GM23248 (cell line): ENCODE results near the gene RRP8. TPM values are rescaled to one million over a fixed set of nuclear protein-coding genes. Genes with fewer than 3 reads are reported as not detected.

ENCODE experiments used
- DNase-seq: peaks from one replicate; pipeline ENCODE4 v3.0.0-alpha.2; 2015
- H2AFZ ChIP-seq: fragments of 200-600 bp; sonication (generic); 2 replicates; pipeline ENCODE4 v1.6.1; 2016; ENCODE audit warnings: antibody characterized with exemption
- H3F3A ChIP-seq: fragments of 200-600 bp; sonication (generic); 2 replicates; pipeline ENCODE4 v1.6.1; 2016; ENCODE audit warnings: mild to moderate bottlenecking, antibody characterized with exemption, mixed run types; ENCODE audit not compliant: insufficient read depth
- H3K27ac ChIP-seq: fragments of 200-600 bp; sonication (generic); 2 replicates; pipeline ENCODE4 v1.5.1; 2016; ENCODE audit warnings: mild to moderate bottlenecking
- H3K27me3 ChIP-seq: fragments of 200-600 bp; sonication (generic); replicated peaks from 2 replicates; pipeline ENCODE4 v1.6.1; 2016; ENCODE audit warnings: mild to moderate bottlenecking; ENCODE audit not compliant: insufficient read depth
- H3K36me3 ChIP-seq: fragments of 200-600 bp; sonication (generic); 2 replicates; pipeline ENCODE4 v1.6.1; 2016; ENCODE audit warnings: low read depth, mild to moderate bottlenecking
- H3K4me1 ChIP-seq: fragments of 200-600 bp; sonication (generic); 2 replicates; pipeline ENCODE4 v1.6.1; 2016; ENCODE audit warnings: mild to moderate bottlenecking; ENCODE audit not compliant: insufficient read depth
- H3K4me2 ChIP-seq: fragments of 200-600 bp; sonication (generic); one replicate; pipeline ENCODE4 v1.6.1; 2016; ENCODE audit warnings: mild to moderate bottlenecking; ENCODE audit not compliant: unreplicated experiment
- H3K4me3 ChIP-seq: fragments of 200-600 bp; sonication (generic); 2 replicates; pipeline ENCODE4 v1.5.1; 2016; ENCODE audit warnings: mild to moderate bottlenecking
- H3K79me2 ChIP-seq: fragments of 200-600 bp; sonication (generic); 2 replicates; pipeline ENCODE4 v1.6.1; 2016; ENCODE audit warnings: mild to moderate bottlenecking; ENCODE audit not compliant: insufficient read depth
- H3K9ac ChIP-seq: fragments of 200-600 bp; sonication (generic); 2 replicates; pipeline ENCODE4 v1.6.1; 2016; ENCODE audit warnings: mild to moderate bottlenecking
- H3K9me2 ChIP-seq: fragments of 200-600 bp; sonication (generic); 2 replicates; pipeline ENCODE4 v1.6.1; 2016; ENCODE audit warnings: mixed run types, mild to moderate bottlenecking, moderate library complexity; ENCODE audit not compliant: insufficient read depth
- H3K9me3 ChIP-seq: fragments of 200-600 bp; sonication (generic); one replicate; pipeline ENCODE4 v1.6.1; 2017; ENCODE audit warnings: low read depth
- H4K20me1 ChIP-seq: fragments of 200-600 bp; sonication (generic); 2 replicates; pipeline ENCODE4 v1.6.0; 2016; ENCODE audit not compliant: insufficient read depth
- EZH2 ChIP-seq: fragments of 200-600 bp; sonication (generic); IDR thresholded peaks from 2 replicates; pipeline ENCODE4 v1.6.1; 2018; ENCODE audit warnings: antibody characterized with exemption, mild to moderate bottlenecking; ENCODE audit not compliant: insufficient read depth, poor library complexity, severe bottlenecking
- EZH2phosphoT487 ChIP-seq: fragments of 200-600 bp; sonication (generic); IDR thresholded peaks from 2 replicates; pipeline ENCODE4 v1.6.1; 2018; ENCODE audit warnings: antibody characterized with exemption, moderate library complexity, mild to moderate bottlenecking, low read depth; ENCODE audit not compliant: insufficient read depth
- WGBS, 2 experiments: methylation state at CpG; one replicate each; pipeline ENCODE4 v1.1.6; 2015 to 2017; ENCODE audit warnings: low lambda C conversion rate in 2 of 2, low coverage in 1 of 2; ENCODE audit errors: missing lambda C conversion rate in 2 of 2; 5-methylcytosine and 5-hydroxymethylcytosine counted together
- in situ Hi-C: fragments of 300-500 bp; cut with MboI; formaldehyde crosslinking; loops from 2 replicates; pipeline ENCODE4 v1.15.0; 2020
- polyA plus RNA-seq: library from polyadenylated mRNA; unstranded; fragments of >200 nt; fragmentation: Nextera tagmentation; extraction: Ambion mirVana; gene quantifications from 2 replicates; pipeline ENCODE4 v1.2.1, GENCODE V29; 2016
- total RNA-seq: library from RNA; depleted of rRNA; stranded (reverse); fragments of >200 nt; shearing (Covaris generic); gene quantifications from 2 replicates; pipeline ENCODE4 v1.2.3, GENCODE V29; 2014

RRP8 gene
- total and polyA plus RNA-seq, 2 experiments from 2014 or later = 8.5 to 24.4 TPM

GRCh38 chr11:6614446-6614845 lies 11.0 kb upstream of the RRP8 start:
- Histone ChIP-seq H3K9ac (no peak overlapping the region), H3K9me2 (no peaks in the 10 kb centered on the region), H3K4me3 (no peak overlapping the region), H3K4me1 (peaks cover 31% of the 10 kb centered on the region), H3K9me3 (no peaks in the 10 kb centered on the region), H3K27me3 (no peaks in the 10 kb centered on the region), H3K79me2 (peaks cover 38% of the 10 kb centered on the region), H3K36me3 (peaks cover 18% of the 10 kb centered on the region), H2AFZ (no peak overlapping the region), H3K27ac (no peak overlapping the region), H3F3A (peaks cover 47% of the 10 kb centered on the region), H4K20me1 (no peaks in the 10 kb centered on the region), H3K4me2 (no peak overlapping the region)
- TF ChIP-seq EZH2 (no peak), EZH2phosphoT487 (no peak)
- in situ Hi-C loops = no loop called here
- no peak for DNase-seq
- WGBS, 2 experiments = 88 to 97% methylated on average over 2 of the region's 2 CpGs

GRCh38 chr11:6613496-6613895 lies 10.1 kb upstream of the RRP8 start:
- H3K4me1 ChIP-seq = peaks cover 30% of the 10 kb centered on the region
- H3K9ac ChIP-seq = no peak overlapping the region
- H3K9me3 ChIP-seq = no peaks in the 10 kb centered on the region
- WGBS, 2 experiments = 93 to 96% methylated on average over 3 of the region's 3 CpGs
- H3K79me2 ChIP-seq = peaks cover 48% of the 10 kb centered on the region
- no peak for DNase-seq
- no peak overlapping the region for H2AFZ ChIP-seq
- H3K4me2 ChIP-seq = no peak overlapping the region
- H3K36me3 ChIP-seq = peaks cover 25% of the 10 kb centered on the region
- TF ChIP-seq EZH2 (no peak), EZH2phosphoT487 (no peak)
- H3K27me3 ChIP-seq = no peaks in the 10 kb centered on the region
- H4K20me1 ChIP-seq = no peaks in the 10 kb centered on the region
- H3K27ac ChIP-seq = peak overlapping the region; percentile 88; the same call in 1 of the 2 replicates
- in situ Hi-C loops = no loop called here
- H3K9me2 ChIP-seq = no peaks in the 10 kb centered on the region
- H3F3A ChIP-seq = peaks cover 52% of the 10 kb centered on the region
- no peak overlapping the region for H3K4me3 ChIP-seq

- Histone ChIP-seq H3K27me3 (no peaks in the 10 kb centered on the region), H3K4me2 (peak within 1 kb of the TSS; percentile 92), H3K36me3 (peaks cover 32% of the 10 kb centered on the region), H4K20me1 (no peaks in the 10 kb centered on the region), H3K9ac (peak within 1 kb of the TSS; percentile 80), H3K27ac (peak within 1 kb of the TSS; percentile 88), H3K9me3 (no peaks in the 10 kb centered on the region), H3K4me3 (peak within 1 kb of the TSS; percentile 74), H3K79me2 (peaks cover 53% of the 10 kb centered on the region), H3F3A (peaks cover 51% of the 10 kb centered on the region), H3K9me2 (no peaks in the 10 kb centered on the region), H2AFZ (peak within 1 kb of the TSS; percentile 79), H3K4me1 (peaks cover 27% of the 10 kb centered on the region)
- 1 to 2% methylated on average over 48 to 51 of the region's 51 CpGs for WGBS, 2 experiments
- TF ChIP-seq EZH2 = no peak
- DNase-seq = peak; percentile 98
- in situ Hi-C loops = no loop called here
These were observed 9.0 kb upstream of the RRP8 start, which contains the start of gene TAF10 for GRCh38 chr11:6612213-6613041. TAF10 (minus strand) TSS chr11:6612216; CDS start chr11:6612189, 27 bp downstream.

GRCh38 chr11:6611963-6612212 lies 8.5 kb upstream of the RRP8 start:
- Histone ChIP-seq H3K79me2 (peaks cover 51% of the 10 kb centered on the region), H3K4me3 (peak overlapping the region; percentile 74), H3K36me3 (peaks cover 32% of the 10 kb centered on the region), H2AFZ (no peak overlapping the region), H3K27ac (peak overlapping the region; percentile 88), H3K9ac (peak overlapping the region; percentile 80), H3K4me1 (peaks cover 26% of the 10 kb centered on the region), H3K27me3 (no peaks in the 10 kb centered on the region), H4K20me1 (no peaks in the 10 kb centered on the region), H3K9me3 (no peaks in the 10 kb centered on the region), H3K4me2 (peak overlapping the region; percentile 82), H3F3A (peaks cover 55% of the 10 kb centered on the region), H3K9me2 (no peaks in the 10 kb centered on the region)
- in situ Hi-C loops = no loop called here
- 0% methylated on average over 9 to 22 of the region's 36 CpGs for WGBS, 2 experiments
- DNase-seq = no peak
- TF ChIP-seq EZH2 = no peak
- TF ChIP-seq EZH2phosphoT487 = no peak
